Measurements from ENCODE around the gene POC1B. TPM values are rescaled to one million over a fixed set of nuclear protein-coding genes. Genes with fewer than 3 reads are reported as not detected.

The POC1B gene
- total and polyA plus RNA-seq, 11 donors: 3.3 to 12.4 (median 8.5) TPM

DNA sequence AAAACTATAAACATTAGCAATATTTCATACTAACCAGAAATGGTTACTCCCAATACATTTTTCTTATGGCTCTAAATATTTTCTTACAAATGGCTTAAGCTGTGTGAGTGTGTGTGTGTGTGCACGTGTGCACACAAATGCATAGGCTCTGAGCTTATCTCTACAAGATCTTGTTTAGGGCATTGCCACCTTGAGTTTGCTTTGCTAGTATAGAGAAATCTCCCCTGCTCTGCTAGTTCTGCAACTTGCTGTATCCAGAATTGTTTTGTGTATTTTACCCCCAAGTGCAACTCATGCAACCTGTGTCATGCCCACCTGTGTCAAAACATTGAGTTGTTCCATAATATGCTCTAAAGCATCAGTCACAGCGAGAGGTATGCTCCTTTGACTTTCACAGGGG lies 101.0 kb downstream of the POC1B start:
- Histone ChIP-seq H3K4me3 (no peak overlapping the region), H3K27me3 (no peaks in the 10 kb centered on the region), H3K27ac (peak overlapping the region in 1 of 12 donors; percentile 23), H3K36me3 (peaks cover 0 to 6% (median 0%) of the 10 kb centered on the region in 9 donors), H3K4me1 (peaks cover 0 to 22% (median 0%) of the 10 kb centered on the region in 12 donors), H3K9me3 (peaks cover 0 to 4% (median 0%) of the 10 kb centered on the region in 12 donors)
- ATAC-seq (no peak), DNase-seq (no peak)
- TF ChIP-seq, protein P1, sequence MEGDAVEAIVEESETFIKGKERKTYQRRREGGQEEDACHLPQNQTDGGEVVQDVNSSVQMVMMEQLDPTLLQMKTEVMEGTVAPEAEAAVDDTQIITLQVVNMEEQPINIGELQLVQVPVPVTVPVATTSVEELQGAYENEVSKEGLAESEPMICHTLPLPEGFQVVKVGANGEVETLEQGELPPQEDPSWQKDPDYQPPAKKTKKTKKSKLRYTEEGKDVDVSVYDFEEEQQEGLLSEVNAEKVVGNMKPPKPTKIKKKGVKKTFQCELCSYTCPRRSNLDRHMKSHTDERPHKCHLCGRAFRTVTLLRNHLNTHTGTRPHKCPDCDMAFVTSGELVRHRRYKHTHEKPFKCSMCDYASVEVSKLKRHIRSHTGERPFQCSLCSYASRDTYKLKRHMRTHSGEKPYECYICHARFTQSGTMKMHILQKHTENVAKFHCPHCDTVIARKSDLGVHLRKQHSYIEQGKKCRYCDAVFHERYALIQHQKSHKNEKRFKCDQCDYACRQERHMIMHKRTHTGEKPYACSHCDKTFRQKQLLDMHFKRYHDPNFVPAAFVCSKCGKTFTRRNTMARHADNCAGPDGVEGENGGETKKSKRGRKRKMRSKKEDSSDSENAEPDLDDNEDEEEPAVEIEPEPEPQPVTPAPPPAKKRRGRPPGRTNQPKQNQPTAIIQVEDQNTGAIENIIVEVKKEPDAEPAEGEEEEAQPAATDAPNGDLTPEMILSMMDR (IDR thresholded peaks at IDR 0.05): no peak
- TF ChIP-seq POLR2A (IDR thresholded peaks at IDR 0.05): no peak
- intact Hi-C loops (cut with DNase I): no loop called here
- 96 to 100% (median 96%) methylated on average over 2 of the region's 2 CpGs for WGBS, 4 donors

DNA sequence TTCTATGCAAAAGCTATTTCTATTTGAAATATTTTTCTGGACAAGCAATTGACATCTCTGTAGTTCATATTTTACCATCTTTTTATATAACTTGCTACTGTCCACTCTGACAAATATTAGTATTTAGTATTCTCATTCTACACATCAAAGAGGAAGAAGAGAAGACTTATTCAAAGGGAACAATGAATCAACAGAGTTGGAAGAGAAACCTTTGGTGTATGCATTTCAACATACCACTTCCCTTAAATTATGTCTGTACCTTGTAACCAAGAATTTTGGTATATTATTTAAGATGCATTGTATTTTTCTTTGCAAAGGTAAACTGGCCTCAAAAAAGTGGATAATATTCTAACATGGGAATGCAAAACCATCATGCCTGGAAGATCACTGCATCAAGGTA lies 101.5 kb downstream of the POC1B start:
- no peak for TF ChIP-seq POLR2A (IDR thresholded peaks at IDR 0.05)
- TF ChIP-seq, protein P1 (IDR thresholded peaks at IDR 0.05): no peak
- Histone ChIP-seq H3K4me3 (no peak overlapping the region), H3K9me3 (peaks cover 0 to 4% (median 0%) of the 10 kb centered on the region in 12 donors), H3K27ac (no peak overlapping the region), H3K27me3 (no peaks in the 10 kb centered on the region), H3K4me1 (peaks cover 0 to 22% (median 0%) of the 10 kb centered on the region in 12 donors), H3K36me3 (peaks cover 0 to 6% (median 0%) of the 10 kb centered on the region in 9 donors)
- intact Hi-C loops (cut with DNase I): no loop called here
- DNase-seq: no peak
- ATAC-seq: no peak

DNA sequence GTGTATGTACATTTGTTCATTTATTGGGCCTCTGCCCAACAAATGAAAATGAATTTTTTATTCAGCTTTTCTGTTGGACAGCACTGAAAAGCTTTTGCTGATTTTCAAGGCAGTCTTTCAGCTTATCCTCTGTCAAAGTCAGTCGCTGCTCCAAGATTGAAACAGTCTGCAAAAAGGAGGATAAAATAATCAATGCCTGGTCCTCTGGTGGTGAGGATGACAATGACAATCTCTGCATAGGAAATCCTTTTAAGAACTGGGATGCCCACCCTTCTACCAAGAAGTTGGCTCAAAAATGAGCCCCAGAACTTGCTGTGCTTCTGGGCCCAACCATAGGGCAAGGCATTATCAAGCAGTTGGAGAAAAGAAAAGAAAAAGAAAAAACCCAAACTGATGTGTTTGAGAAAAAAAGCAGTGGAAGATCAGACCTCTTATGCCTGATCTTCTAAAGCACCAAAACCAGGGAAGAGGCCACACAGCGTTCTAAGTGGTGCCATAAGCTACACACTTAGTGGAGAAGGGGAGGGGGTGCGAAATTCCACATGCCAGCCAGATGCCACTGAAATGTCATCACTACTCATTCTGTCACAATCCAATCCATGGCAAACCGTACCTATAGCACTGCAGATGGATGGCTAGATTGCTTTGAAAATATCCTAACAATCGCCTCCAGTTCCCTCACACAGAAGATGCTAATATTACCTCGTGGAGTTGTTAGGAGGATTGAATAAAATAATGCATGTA lies 104.6 kb downstream of the POC1B start:
- H3K27ac ChIP-seq: no peak overlapping the region
- ATAC-seq: no peak
- DNase-seq: no peak
- WGBS, 4 donors: 60 to 74% (median 63%) methylated on average over 6 of the region's 6 CpGs
- peaks cover 0 to 6% (median 0%) of the 10 kb centered on the region in 9 donors for H3K36me3 ChIP-seq
- intact Hi-C loops (cut with DNase I): no loop called here
- no peaks in the 10 kb centered on the region for H3K9me3 ChIP-seq
- no peaks in the 10 kb centered on the region for H3K27me3 ChIP-seq
- no peak for TF ChIP-seq POLR2A (IDR thresholded peaks at IDR 0.05)
- TF ChIP-seq, protein P1 (IDR thresholded peaks at IDR 0.05): peak in 4 of 12 donors; percentile 5 to 24 (median 16)
- no peak overlapping the region for H3K4me3 ChIP-seq
- H3K4me1 ChIP-seq: peaks cover 0 to 11% (median 0%) of the 10 kb centered on the region in 12 donors

DNA sequence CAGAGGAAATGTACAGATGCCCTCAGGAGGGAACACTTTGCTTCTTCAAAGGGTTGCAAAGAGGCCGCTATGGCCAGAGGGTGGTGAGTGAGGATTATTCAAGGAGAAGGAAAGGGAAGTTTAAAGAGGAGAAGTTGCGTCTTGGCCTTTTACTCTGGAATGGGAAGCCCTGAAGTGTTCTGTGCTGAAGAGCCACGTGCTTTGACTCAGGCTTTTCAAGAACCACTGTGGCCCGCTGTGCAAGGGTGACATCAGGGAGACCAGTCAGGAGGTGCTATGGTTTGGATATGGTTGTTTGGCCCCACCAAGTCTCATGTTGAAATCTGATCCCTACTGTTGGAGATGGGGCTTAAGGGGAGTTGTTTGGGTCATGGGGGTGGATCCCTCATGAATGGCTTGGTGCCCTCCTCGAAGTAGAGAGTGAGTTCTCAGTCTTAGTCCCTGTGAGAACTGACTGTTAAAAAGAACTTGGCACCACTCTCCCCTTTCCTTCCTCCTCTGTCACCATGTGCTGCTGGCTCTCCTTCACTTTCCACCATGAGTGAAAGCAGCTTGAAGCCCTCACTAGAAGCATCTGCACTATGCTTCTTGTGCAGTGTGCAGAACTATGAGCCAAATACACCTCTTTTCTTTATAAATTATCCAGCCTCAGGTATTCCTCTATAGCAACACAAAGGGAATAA lies 107.5 kb downstream of the POC1B start:
- H3K4me3 ChIP-seq: no peak overlapping the region
- intact Hi-C loops (cut with DNase I): no loop called here
- H3K36me3 ChIP-seq: no peaks in the 10 kb centered on the region
- H3K27me3 ChIP-seq: no peaks in the 10 kb centered on the region
- no peak for TF ChIP-seq POLR2A (IDR thresholded peaks at IDR 0.05)
- TF ChIP-seq, protein P1 (IDR thresholded peaks at IDR 0.05): no peak
- ATAC-seq (peak; percentile 37 to 78 (median 60)), DNase-seq (peak in 3 of 5 donors; percentile 18 to 41 (median 19))
- 66 to 84% (median 82%) methylated on average over 5 of the region's 5 CpGs for WGBS, 4 donors
- H3K4me1 ChIP-seq: peaks cover 0 to 6% (median 0%) of the 10 kb centered on the region in 12 donors
- H3K27ac ChIP-seq: no peak overlapping the region
- no peaks in the 10 kb centered on the region for H3K9me3 ChIP-seq
